Liver (tissue), 9 donors: ENCODE data around the gene EEFSEC. TPM values are rescaled to one million over a fixed set of nuclear protein-coding genes. Genes with fewer than 3 reads are reported as not detected.

Source experiments
- DNase-seq: peaks from one replicate; pipeline ENCODE4 v3.0.0-alpha.2; 2017; ENCODE audit warnings: low spot score
- H3K27ac ChIP-seq, 2 donors: one replicate each; pipeline ENCODE4 v1.7.0; 2013; ENCODE audit warnings: inconsistent platforms in 2 of 2, low read length in 2 of 2, control low read depth in 1 of 2, low read depth in 1 of 2, mild to moderate bottlenecking in 1 of 2
- H3K27me3 ChIP-seq, 4 donors: one replicate each; pipeline versions ENCODE4 v1.6.1 to v1.7.0; 2013; ENCODE audit warnings: low read length in 3 of 4, inconsistent platforms in 1 of 4, mild to moderate bottlenecking in 1 of 4, moderate library complexity in 1 of 4; ENCODE audit not compliant: control insufficient read depth in 4 of 4, insufficient read depth in 4 of 4
- H3K36me3 ChIP-seq, 4 donors: one replicate each; pipeline versions ENCODE4 v1.6.1 to v1.7.0; 2013; ENCODE audit warnings: low read length in 3 of 4, mild to moderate bottlenecking in 3 of 4, low read depth in 1 of 4, moderate library complexity in 1 of 4; ENCODE audit not compliant: control insufficient read depth in 4 of 4, insufficient read depth in 3 of 4
- H3K4me1 ChIP-seq, 4 donors: one replicate each; pipeline versions ENCODE4 v1.6.1 to v1.7.0; 2013; ENCODE audit warnings: low read length in 3 of 4, mild to moderate bottlenecking in 3 of 4, moderate library complexity in 1 of 4; ENCODE audit not compliant: control insufficient read depth in 4 of 4, insufficient read depth in 4 of 4
- H3K4me3 ChIP-seq, 3 donors: one replicate each; pipeline versions ENCODE4 v1.6.1 to v1.7.0; 2013; ENCODE audit warnings: low read length in 3 of 3, control low read depth in 1 of 3, low read depth in 1 of 3, mild to moderate bottlenecking in 1 of 3
- H3K9ac ChIP-seq, 2 donors: one replicate each; pipeline ENCODE4 v1.7.0; 2013; ENCODE audit warnings: low read length in 2 of 2, mild to moderate bottlenecking in 2 of 2, moderate library complexity in 2 of 2, control low read depth in 1 of 2, low read depth in 1 of 2
- H3K9me3 ChIP-seq, 4 donors: one replicate each; pipeline versions ENCODE4 v1.6.1 to v1.7.0; 2013; ENCODE audit warnings: low read length in 3 of 4; ENCODE audit not compliant: control insufficient read depth in 4 of 4
- ATF3 ChIP-seq: IDR thresholded peaks from 2 replicates; pipeline ENCODE4 v1.6.1; 2016; ENCODE audit warnings: antibody characterized with exemption
- FOXA1 ChIP-seq: IDR thresholded peaks from 2 replicates; pipeline ENCODE4 v1.6.1; 2016; ENCODE audit warnings: antibody characterized with exemption
- FOXA2 ChIP-seq: IDR thresholded peaks from 2 replicates; pipeline ENCODE4 v1.6.1; 2016; ENCODE audit warnings: antibody characterized with exemption
- GABPA ChIP-seq, 2 donors: IDR thresholded peaks in 1 of 2; conservative IDR thresholded peaks in 1 of 2; 2 replicates each; pipeline ENCODE4 v1.6.1; 2016; ENCODE audit warnings: antibody characterized with exemption in 2 of 2, mild to moderate bottlenecking in 1 of 2, moderate library complexity in 1 of 2
- JUND ChIP-seq, 2 donors: IDR thresholded peaks; 2 replicates each; pipeline ENCODE4 v1.6.1; 2016; ENCODE audit warnings: antibody characterized with exemption in 2 of 2
- RAD21 ChIP-seq, 2 donors: IDR thresholded peaks; 2 replicates each; pipeline ENCODE4 v1.6.1; 2016; ENCODE audit warnings: antibody characterized with exemption in 2 of 2, mild to moderate bottlenecking in 2 of 2
- REST ChIP-seq: IDR thresholded peaks from 2 replicates; pipeline ENCODE4 v1.6.1; 2016; ENCODE audit warnings: antibody characterized with exemption, mild to moderate bottlenecking
- TAF1 ChIP-seq: conservative IDR thresholded peaks from 2 replicates; pipeline ENCODE4 v1.6.1; 2016; ENCODE audit warnings: antibody characterized with exemption, mild to moderate bottlenecking
- YY1 ChIP-seq: IDR thresholded peaks from 2 replicates; pipeline ENCODE4 v1.6.1; 2016; ENCODE audit warnings: antibody characterized with exemption, mild to moderate bottlenecking
- WGBS: extraction: QIAGEN DNeasy Blood & Tissue Kit; methylation state at CpG from one replicate; pipeline ENCODE4 v1.1.7; 2013; 5-methylcytosine and 5-hydroxymethylcytosine counted together
- polyA plus RNA-seq, 2 donors: library from polyadenylated mRNA; stranded (reverse) in 1 of 2; unstranded in 1 of 2; fragments of 200-250 nt in 1 of 2; fragments of >200 nt in 1 of 2; fragmentation: Nextera tagmentation in 1 of 2; extraction: Ambion mirVana in 1 of 2; gene quantifications; one replicate each; pipeline versions ENCODE4 v1.2.1 to v1.2.3, GENCODE V29; 2013 to 2015
- total RNA-seq, 2 donors: library from RNA; depleted of rRNA; stranded (reverse); fragments of >200 nt; gene quantifications; one replicate each; pipeline ENCODE4 v1.2.3, GENCODE V29; 2014
- TF ChIP-seq, protein P1 (sequence below): IDR thresholded peaks from 2 replicates; pipeline ENCODE4 v1.6.1; 2016; ENCODE audit warnings: antibody characterized with exemption
- donor health status: healthy.
- donor health status: healthy.
- donor health status: healthy.
- donor health status: healthy.
- donor health status: healthy.

EEFSEC gene
- total and polyA plus RNA-seq, 4 donors: 8.4 to 13.1 (median 10.7) TPM

DNA sequence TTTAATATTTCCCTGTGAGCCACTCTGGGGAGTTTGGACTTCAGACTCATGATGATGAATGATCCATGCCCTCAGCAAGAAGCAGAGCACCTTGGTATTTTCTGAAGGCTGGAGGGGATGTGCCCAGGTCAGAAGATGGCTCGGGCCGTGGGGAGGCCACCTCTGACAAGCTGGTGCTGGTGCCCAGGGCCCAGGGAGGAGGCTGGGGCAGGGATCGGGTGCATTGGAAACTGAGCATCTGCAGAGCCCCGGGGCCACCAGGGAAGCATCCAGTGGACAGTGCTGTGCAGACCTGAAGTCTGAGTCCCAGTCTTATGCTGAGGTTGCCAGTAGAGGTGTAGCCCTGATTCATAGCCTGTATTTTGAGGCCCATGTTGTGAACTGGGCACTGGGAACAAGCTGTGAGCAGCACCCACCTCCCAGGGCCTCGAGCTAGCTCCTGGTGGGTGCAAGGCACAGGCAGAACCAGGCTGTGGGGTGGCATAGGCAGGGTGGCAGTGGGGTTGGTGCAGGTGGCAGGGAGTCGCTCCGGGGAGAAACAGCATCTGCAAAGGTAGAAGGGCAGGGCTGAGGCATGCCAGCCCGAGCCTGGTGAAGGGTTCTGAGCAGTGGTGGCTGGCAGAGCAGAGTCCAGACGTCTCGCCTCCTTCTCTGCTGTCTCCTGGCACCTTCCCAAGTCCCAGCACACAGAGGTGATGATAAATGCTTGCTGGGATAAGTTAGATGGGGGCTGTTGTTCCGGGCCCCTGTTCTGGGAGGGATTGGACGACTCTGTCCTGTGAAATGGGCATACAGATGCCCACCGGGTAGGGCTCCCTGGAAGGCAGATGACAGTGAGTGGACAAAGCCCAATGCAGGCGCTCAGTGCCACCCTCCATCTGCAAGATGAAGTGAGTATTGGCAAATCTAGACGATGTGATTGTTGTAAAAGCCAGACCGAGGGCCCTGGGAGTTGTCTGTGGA lies 302.8 kb downstream of the EEFSEC start:
- H3K4me3 ChIP-seq: no peak overlapping the region
- H3K27ac ChIP-seq: no peak overlapping the region
- 81% methylated on average over 16 of the region's 16 CpGs for WGBS
- no peak for DNase-seq
- peaks cover 0 to 2% (median under 1%) of the 10 kb centered on the region in 4 donors for H3K27me3 ChIP-seq
- no peaks in the 10 kb centered on the region for H3K9me3 ChIP-seq
- H3K9ac ChIP-seq: no peak overlapping the region
- no peaks in the 10 kb centered on the region for H3K36me3 ChIP-seq
- no peaks in the 10 kb centered on the region for H3K4me1 ChIP-seq
- TF ChIP-seq ATF3 (no peak), TAF1 (no peak), RAD21 (IDR thresholded peaks at IDR 0.05) (no peak), YY1 (no peak), JUND (IDR thresholded peaks at IDR 0.05) (no peak), REST (no peak), GABPA (IDR thresholded peaks at IDR 0.05 in 1 of 2, conservative IDR thresholded peaks at IDR 0.05 in 1 of 2) (no peak)

GRCh38 chr3:128456776-128457715 lies 303.8 kb downstream of the EEFSEC start:
- no peaks in the 10 kb centered on the region for H3K4me1 ChIP-seq
- peaks cover 0 to 2% (median under 1%) of the 10 kb centered on the region in 4 donors for H3K27me3 ChIP-seq
- no peaks in the 10 kb centered on the region for H3K36me3 ChIP-seq
- no peak for TF ChIP-seq FOXA1
- no peak for TF ChIP-seq FOXA2
- TF ChIP-seq, protein P1, sequence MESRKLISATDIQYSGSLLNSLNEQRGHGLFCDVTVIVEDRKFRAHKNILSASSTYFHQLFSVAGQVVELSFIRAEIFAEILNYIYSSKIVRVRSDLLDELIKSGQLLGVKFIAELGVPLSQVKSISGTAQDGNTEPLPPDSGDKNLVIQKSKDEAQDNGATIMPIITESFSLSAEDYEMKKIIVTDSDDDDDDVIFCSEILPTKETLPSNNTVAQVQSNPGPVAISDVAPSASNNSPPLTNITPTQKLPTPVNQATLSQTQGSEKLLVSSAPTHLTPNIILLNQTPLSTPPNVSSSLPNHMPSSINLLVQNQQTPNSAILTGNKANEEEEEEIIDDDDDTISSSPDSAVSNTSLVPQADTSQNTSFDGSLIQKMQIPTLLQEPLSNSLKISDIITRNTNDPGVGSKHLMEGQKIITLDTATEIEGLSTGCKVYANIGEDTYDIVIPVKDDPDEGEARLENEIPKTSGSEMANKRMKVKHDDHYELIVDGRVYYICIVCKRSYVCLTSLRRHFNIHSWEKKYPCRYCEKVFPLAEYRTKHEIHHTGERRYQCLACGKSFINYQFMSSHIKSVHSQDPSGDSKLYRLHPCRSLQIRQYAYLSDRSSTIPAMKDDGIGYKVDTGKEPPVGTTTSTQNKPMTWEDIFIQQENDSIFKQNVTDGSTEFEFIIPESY: no peak
- DNase-seq: no peak
- no peaks in the 10 kb centered on the region for H3K9me3 ChIP-seq
- H3K27ac ChIP-seq: no peak overlapping the region
- no peak overlapping the region for H3K9ac ChIP-seq
- WGBS: 46% methylated on average over 27 of the region's 27 CpGs
- H3K4me3 ChIP-seq: no peak overlapping the region
